Measurements from ENCODE around the gene PSIP1. TPM values are rescaled to one million over a fixed set of nuclear protein-coding genes. Genes with fewer than 3 reads are reported as not detected.
A peak's percentile ranks its signal among the peaks of the same experiment; 100 is the strongest.

The PSIP1 gene
- total RNA-seq, 1 experiment from 2014 or later: 362 TPM

- no peak overlapping the region for H2BK15ac ChIP-seq (ENCODE audit: low read depth, low read length)
- peaks cover 22 to 24% of the 10 kb centered on the region in 2 experiments; a peak in 3 of 4 replicates for H3K4me1 Mint-ChIP-seq
- no peak overlapping the region for H3K14ac ChIP-seq (ENCODE audit: insufficient read depth, low read length)
- no peak overlapping the region for H4K91ac ChIP-seq (ENCODE audit: insufficient read length, low read depth, low read length)
- H4K5ac ChIP-seq (ENCODE audit: insufficient read length, low read depth, low read length): no peak overlapping the region
- no peak overlapping the region for H3K4me3 Mint-ChIP-seq
- H3T11ph ChIP-seq (ENCODE audit: low read length): no peak overlapping the region
- no peaks in the 10 kb centered on the region for H3K27me3 Mint-ChIP-seq (ENCODE audit: low read depth)
- peaks cover 31% of the 10 kb centered on the region; the same call in 1 of the 2 replicates for H3K79me2 ChIP-seq (ENCODE audit: insufficient read depth, low read length)
- H3K4me1 ChIP-seq (ENCODE audit: insufficient read depth, low read length): no peaks in the 10 kb centered on the region; the same call in 1 of the 2 replicates
- H2AFZ ChIP-seq (ENCODE audit: low read length): no peak overlapping the region
- H3K27ac Mint-ChIP-seq: peak overlapping the region in 2 of 3 experiments; percentile 27 to 85; a peak in 3 of 7 replicates
- no peak overlapping the region for H3K9ac ChIP-seq (ENCODE audit: extremely low read depth, insufficient read length, low read length)
- no peak overlapping the region for H2BK120ac ChIP-seq (ENCODE audit: low read depth, low read length, poor library complexity, severe bottlenecking)
- H3K36me3 Mint-ChIP-seq (ENCODE audit: insufficient read depth in 1 of 3, low read depth in 3 of 3): peaks cover 69 to 94% (median 91%) of the 10 kb centered on the region in 3 experiments
- no peak overlapping the region for H2BK20ac ChIP-seq (ENCODE audit: low read depth, low read length, poor library complexity, severe bottlenecking)
- no peak overlapping the region for H2BK5ac ChIP-seq (ENCODE audit: insufficient read length, low read length)
- no peak overlapping the region for H2BK12ac ChIP-seq (ENCODE audit: insufficient read length, low read depth, low read length)
- H2AK5ac ChIP-seq (ENCODE audit: insufficient read length, low read length): no peak overlapping the region
- H3K4ac ChIP-seq (ENCODE audit: low read depth, low read length): no peak overlapping the region
- no CpG with 5 or more reads among the region's 13 CpGs for WGBS (ENCODE audit: extremely low coverage, insufficient read length, low lambda C conversion rate)
- no peak overlapping the region for H3K4me2 ChIP-seq (ENCODE audit: insufficient read depth, insufficient read length, low read length)
- no peaks in the 10 kb centered on the region for H3K79me1 ChIP-seq (ENCODE audit: insufficient read depth, low read depth, low read length, poor library complexity, severe bottlenecking)
- DNase-seq: no peak
- no peaks in the 10 kb centered on the region for H3K23me2 ChIP-seq (ENCODE audit: insufficient read length, low read depth, low read length, poor library complexity, severe bottlenecking)
- no peak overlapping the region for H3K56ac ChIP-seq (ENCODE audit: insufficient read length, low read depth, low read length)
- no peak overlapping the region for H3K27ac ChIP-seq (ENCODE audit: insufficient read length, low read depth, low read length)
- no peaks in the 10 kb centered on the region for H3K27me3 ChIP-seq (ENCODE audit: insufficient read depth, low read length)
- TF ChIP-seq, protein P1, sequence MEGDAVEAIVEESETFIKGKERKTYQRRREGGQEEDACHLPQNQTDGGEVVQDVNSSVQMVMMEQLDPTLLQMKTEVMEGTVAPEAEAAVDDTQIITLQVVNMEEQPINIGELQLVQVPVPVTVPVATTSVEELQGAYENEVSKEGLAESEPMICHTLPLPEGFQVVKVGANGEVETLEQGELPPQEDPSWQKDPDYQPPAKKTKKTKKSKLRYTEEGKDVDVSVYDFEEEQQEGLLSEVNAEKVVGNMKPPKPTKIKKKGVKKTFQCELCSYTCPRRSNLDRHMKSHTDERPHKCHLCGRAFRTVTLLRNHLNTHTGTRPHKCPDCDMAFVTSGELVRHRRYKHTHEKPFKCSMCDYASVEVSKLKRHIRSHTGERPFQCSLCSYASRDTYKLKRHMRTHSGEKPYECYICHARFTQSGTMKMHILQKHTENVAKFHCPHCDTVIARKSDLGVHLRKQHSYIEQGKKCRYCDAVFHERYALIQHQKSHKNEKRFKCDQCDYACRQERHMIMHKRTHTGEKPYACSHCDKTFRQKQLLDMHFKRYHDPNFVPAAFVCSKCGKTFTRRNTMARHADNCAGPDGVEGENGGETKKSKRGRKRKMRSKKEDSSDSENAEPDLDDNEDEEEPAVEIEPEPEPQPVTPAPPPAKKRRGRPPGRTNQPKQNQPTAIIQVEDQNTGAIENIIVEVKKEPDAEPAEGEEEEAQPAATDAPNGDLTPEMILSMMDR (conservative IDR thresholded peaks at IDR 0.05): no peak
- H4K20me1 ChIP-seq (ENCODE audit: control insufficient read depth, insufficient read depth, insufficient read length): peaks cover 4% of the 10 kb centered on the region
- H3K23ac ChIP-seq (ENCODE audit: insufficient read length, low read depth, low read length): no peak overlapping the region
- H3K9me3 ChIP-seq (ENCODE audit: control insufficient read depth, low read depth, low read length): no peaks in the 10 kb centered on the region
- H3K9me3 Mint-ChIP-seq: peaks cover 9 to 18% of the 10 kb centered on the region in 2 experiments
- no peak overlapping the region for H4K8ac ChIP-seq (replicated peaks; ENCODE audit: insufficient read length, low read depth, low read length)
- H3K18ac ChIP-seq (ENCODE audit: insufficient read length, low read depth, low read length): no peak overlapping the region
Observed at GRCh38 chr9:15498246-15498995, 12.3 kb downstream of the PSIP1 start.
